Transverse colon (tissue), 4 donors: ENCODE data around the gene TRIM43.

Source experiments
- EP300 ChIP-seq: sonication (generic); formaldehyde crosslinking; IDR thresholded peaks from one replicate; pipeline ENCODE4 v1.6.1; 2017; ENCODE audit warnings: antibody characterized with exemption, low read depth
- POLR2A ChIP-seq: fragments of 450-650 bp; IDR thresholded peaks from one replicate; pipeline ENCODE4 v1.6.1; 2016; ENCODE audit warnings: antibody characterized with exemption, mild to moderate bottlenecking, moderate library complexity
- POLR2AphosphoS5 ChIP-seq, 3 donors: sonication (generic); formaldehyde crosslinking; IDR thresholded peaks; one replicate each; pipeline ENCODE4 v1.6.1; 2016; ENCODE audit warnings: antibody characterized with exemption in 3 of 3
- TF ChIP-seq, protein P1 (sequence below), 5 experiments: fragments of 200-600 bp in 3 of 5; fragments of 450-650 bp in 2 of 5; sonication (generic) in 3 of 5; IDR thresholded peaks; 1 replicate in 2 of 5; 2 replicates in 3 of 5; pipeline ENCODE4 v1.5.1; 2016 to 2017; ENCODE audit warnings: antibody characterized with exemption in 5 of 5, inconsistent platforms in 3 of 5, mild to moderate bottlenecking in 2 of 5, moderate library complexity in 1 of 5

DNA sequence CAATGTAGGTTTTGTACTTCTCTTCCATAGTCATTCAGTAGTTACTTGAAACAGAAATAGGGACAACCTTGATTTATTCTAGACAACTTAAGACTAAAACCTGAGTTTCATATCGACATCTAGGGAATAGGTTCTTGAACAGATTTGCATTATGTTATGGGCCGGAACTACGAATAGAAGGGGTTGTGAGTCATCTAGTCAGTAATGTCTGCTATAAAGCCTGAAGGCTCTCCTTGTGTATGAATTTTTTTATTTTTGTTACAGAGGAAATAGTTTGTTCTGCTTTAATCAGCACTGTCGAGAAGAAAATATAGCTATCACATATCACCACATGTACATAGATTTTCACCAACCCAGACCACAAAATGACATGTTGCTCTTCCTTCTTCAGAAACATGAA, 17.3 kb upstream of the TRIM43 start:
- TF ChIP-seq, protein P1, sequence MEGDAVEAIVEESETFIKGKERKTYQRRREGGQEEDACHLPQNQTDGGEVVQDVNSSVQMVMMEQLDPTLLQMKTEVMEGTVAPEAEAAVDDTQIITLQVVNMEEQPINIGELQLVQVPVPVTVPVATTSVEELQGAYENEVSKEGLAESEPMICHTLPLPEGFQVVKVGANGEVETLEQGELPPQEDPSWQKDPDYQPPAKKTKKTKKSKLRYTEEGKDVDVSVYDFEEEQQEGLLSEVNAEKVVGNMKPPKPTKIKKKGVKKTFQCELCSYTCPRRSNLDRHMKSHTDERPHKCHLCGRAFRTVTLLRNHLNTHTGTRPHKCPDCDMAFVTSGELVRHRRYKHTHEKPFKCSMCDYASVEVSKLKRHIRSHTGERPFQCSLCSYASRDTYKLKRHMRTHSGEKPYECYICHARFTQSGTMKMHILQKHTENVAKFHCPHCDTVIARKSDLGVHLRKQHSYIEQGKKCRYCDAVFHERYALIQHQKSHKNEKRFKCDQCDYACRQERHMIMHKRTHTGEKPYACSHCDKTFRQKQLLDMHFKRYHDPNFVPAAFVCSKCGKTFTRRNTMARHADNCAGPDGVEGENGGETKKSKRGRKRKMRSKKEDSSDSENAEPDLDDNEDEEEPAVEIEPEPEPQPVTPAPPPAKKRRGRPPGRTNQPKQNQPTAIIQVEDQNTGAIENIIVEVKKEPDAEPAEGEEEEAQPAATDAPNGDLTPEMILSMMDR (IDR thresholded peaks at IDR 0.05), result no peak
- no peak for TF ChIP-seq POLR2AphosphoS5 (IDR thresholded peaks at IDR 0.05)
- no peak for TF ChIP-seq POLR2A
- no peak for TF ChIP-seq EP300
